ENCODE measurements around the gene COL4A2. TPM values are rescaled to one million over a fixed set of nuclear protein-coding genes. Genes with fewer than 3 reads are reported as not detected.

The COL4A2 gene
- total RNA-seq, 2 donors from 2014 or later: 999 to 1,135 TPM

- Histone ChIP-seq H3K27me3 (replicated peaks; ENCODE audit: insufficient read depth) (no peaks in the 10 kb centered on the region), H3K9me3 (no peaks in the 10 kb centered on the region), H3K4me1 (ENCODE audit: control insufficient read depth in 1 of 2, low read depth in 2 of 2) (peaks cover 25 to 89% of the 10 kb centered on the region in 2 donors), H3K4me3 (no peak overlapping the region), H3K27ac (peak overlapping the region; percentile 96), H3K36me3 (peaks cover 6% of the 10 kb centered on the region)
- no peak for TF ChIP-seq CTCF (IDR thresholded peaks at IDR 0.05)
- ATAC-seq (ENCODE audit: insufficient number of reproducible peaks, low FRiP score, low read depth) (no peak), DNase-seq (ENCODE audit: low spot score) (no peak)
These were observed 40.0 kb downstream of the COL4A2 start for GRCh38 chr13:110347088-110347487.

- peak overlapping the region; percentile 96 for H3K27ac ChIP-seq
These were observed 40.6 kb downstream of the COL4A2 start for GRCh38 chr13:110347535-110348308.

GRCh38 chr13:110348309-110349105, 41.4 kb downstream of the COL4A2 start:
- Histone ChIP-seq H3K4me3 (peak overlapping the region; percentile 47), H3K27ac (peak overlapping the region; percentile 96), H3K36me3 (peaks cover 6% of the 10 kb centered on the region), H3K4me1 (ENCODE audit: control insufficient read depth in 1 of 2, low read depth in 2 of 2) (peaks cover 22 to 89% of the 10 kb centered on the region in 2 donors), H3K27me3 (replicated peaks; ENCODE audit: insufficient read depth) (no peaks in the 10 kb centered on the region), H3K9me3 (no peaks in the 10 kb centered on the region)
- DNase-seq (ENCODE audit: low spot score): no peak
- no peak for ATAC-seq (ENCODE audit: insufficient number of reproducible peaks, low FRiP score, low read depth)
- no peak for TF ChIP-seq CTCF (IDR thresholded peaks at IDR 0.05)

More at GRCh38 chr13:110347535-110348308, 40.6 kb downstream of the COL4A2 start:
- peak; percentile 88 for ATAC-seq (ENCODE audit: insufficient number of reproducible peaks, low FRiP score, low read depth)
- TF ChIP-seq CTCF (IDR thresholded peaks at IDR 0.05): no peak
- no peaks in the 10 kb centered on the region for H3K27me3 ChIP-seq (replicated peaks; ENCODE audit: insufficient read depth)
- H3K9me3 ChIP-seq: no peaks in the 10 kb centered on the region
- peak; percentile 72 for DNase-seq (ENCODE audit: low spot score)
- peaks cover 22 to 89% of the 10 kb centered on the region in 2 donors for H3K4me1 ChIP-seq (ENCODE audit: control insufficient read depth in 1 of 2, low read depth in 2 of 2)
- peak overlapping the region; percentile 47 for H3K4me3 ChIP-seq
- H3K36me3 ChIP-seq: peaks cover 6% of the 10 kb centered on the region

- H3K4me3 ChIP-seq: no peak overlapping the region
- H3K27me3 ChIP-seq (replicated peaks; ENCODE audit: insufficient read depth): no peaks in the 10 kb centered on the region
- peaks cover 24 to 90% of the 10 kb centered on the region in 2 donors for H3K4me1 ChIP-seq (ENCODE audit: control insufficient read depth in 1 of 2, low read depth in 2 of 2)
- H3K27ac ChIP-seq: peak overlapping the region; percentile 96
- DNase-seq (ENCODE audit: low spot score) (no peak), ATAC-seq (ENCODE audit: insufficient number of reproducible peaks, low FRiP score, low read depth) (no peak)
- TF ChIP-seq CTCF (IDR thresholded peaks at IDR 0.05): no peak
- no peaks in the 10 kb centered on the region for H3K9me3 ChIP-seq
- peaks cover 6% of the 10 kb centered on the region for H3K36me3 ChIP-seq
These were observed 42.2 kb downstream of the COL4A2 start for GRCh38 chr13:110349239-110349638.

- Histone ChIP-seq H3K36me3 (peaks cover 6% of the 10 kb centered on the region), H3K9me3 (no peaks in the 10 kb centered on the region), H3K27me3 (replicated peaks; ENCODE audit: insufficient read depth) (no peaks in the 10 kb centered on the region), H3K27ac (peak overlapping the region; percentile 96), H3K4me3 (no peak overlapping the region), H3K4me1 (ENCODE audit: control insufficient read depth in 1 of 2, low read depth in 2 of 2) (peaks cover 27 to 97% of the 10 kb centered on the region in 2 donors)
- ATAC-seq (ENCODE audit: insufficient number of reproducible peaks, low FRiP score, low read depth) (no peak), DNase-seq (ENCODE audit: low spot score) (no peak)
- no peak for TF ChIP-seq CTCF (IDR thresholded peaks at IDR 0.05)
These were observed 43.0 kb downstream of the COL4A2 start for GRCh38 chr13:110350049-110350448.
